Breast epithelium (tissue), 4 donors: Measurements from ENCODE around the gene TBX5. TPM values are rescaled to one million over a fixed set of nuclear protein-coding genes. Genes with fewer than 3 reads are reported as not detected.
"Not testable (repeated sequence)": the region's sequence is repeated elsewhere in the genome, so short reads cannot be mapped to it uniquely, and the experiment has no call there.

ENCODE experiments used
- DNase-seq, 2 donors: peaks; one replicate each; pipeline ENCODE4 v3.0.0-alpha.2; 2019; ENCODE audit warnings: low spot score in 2 of 2
- H3K27ac ChIP-seq, 2 donors: fragments of 200-600 bp; sonication (generic) in 1 of 2; one replicate each; pipeline ENCODE4 v1.5.1; 2016 to 2019; ENCODE audit warnings: mild to moderate bottlenecking in 1 of 2
- H3K27me3 ChIP-seq, 2 donors: fragments of 200-600 bp; sonication (generic) in 1 of 2; one replicate each; pipeline versions ENCODE4 v1.5.1 to v1.6.0; 2017 to 2019; ENCODE audit warnings: control low read depth in 1 of 2, mild to moderate bottlenecking in 1 of 2
- H3K36me3 ChIP-seq: fragments of 200-600 bp; one replicate; pipeline ENCODE4 v1.5.1; 2019
- H3K4me1 ChIP-seq, 2 donors: fragments of 200-600 bp; sonication (generic); one replicate each; pipeline ENCODE4 v1.5.1; 2016 to 2019; ENCODE audit warnings: control low read depth in 1 of 2
- H3K4me3 ChIP-seq, 3 donors: fragments of 200-600 bp; sonication (generic); 1 replicate in 2 of 3; 2 replicates in 1 of 3; pipeline ENCODE4 v1.5.1; 2016 to 2019; ENCODE audit warnings: mild to moderate bottlenecking in 3 of 3, moderate library complexity in 2 of 3
- H3K9me3 ChIP-seq, 2 donors: fragments of 200-600 bp; sonication (generic) in 1 of 2; one replicate each; pipeline ENCODE4 v1.5.1; 2016 to 2019; ENCODE audit warnings: control low read depth in 1 of 2
- POLR2A ChIP-seq: fragments of 450-650 bp; IDR thresholded peaks from one replicate; pipeline ENCODE4 v1.6.1; 2016; ENCODE audit warnings: antibody characterized with exemption, mild to moderate bottlenecking, moderate library complexity
- POLR2AphosphoS5 ChIP-seq, 3 donors: sonication (generic); formaldehyde crosslinking; IDR thresholded peaks; one replicate each; pipeline ENCODE4 v1.6.1; 2017; ENCODE audit warnings: antibody characterized with exemption in 3 of 3
- intact Hi-C: fragments of 100-400 bp; cut with DNase I; formaldehyde crosslinking; loops from one replicate; pipeline ENCODE4 v1.15.1; 2023; ENCODE audit warnings: low total_unique reads
- total RNA-seq, 3 donors: library from RNA; depleted of rRNA; stranded (reverse); fragments of >200 nt; gene quantifications; one replicate each; pipeline ENCODE4 v1.1.0, GENCODE V29; 2016
- TF ChIP-seq, protein P1 (sequence below), 3 donors: fragments of 450-650 bp; IDR thresholded peaks; one replicate each; pipeline ENCODE4 v1.5.1; 2016 to 2017; ENCODE audit warnings: antibody characterized with exemption in 3 of 3, mild to moderate bottlenecking in 3 of 3, moderate library complexity in 3 of 3

TBX5 gene
- total RNA-seq, 3 donors from 2014 or later: 2.2 to 10.2 (median 6.2) TPM

DNA sequence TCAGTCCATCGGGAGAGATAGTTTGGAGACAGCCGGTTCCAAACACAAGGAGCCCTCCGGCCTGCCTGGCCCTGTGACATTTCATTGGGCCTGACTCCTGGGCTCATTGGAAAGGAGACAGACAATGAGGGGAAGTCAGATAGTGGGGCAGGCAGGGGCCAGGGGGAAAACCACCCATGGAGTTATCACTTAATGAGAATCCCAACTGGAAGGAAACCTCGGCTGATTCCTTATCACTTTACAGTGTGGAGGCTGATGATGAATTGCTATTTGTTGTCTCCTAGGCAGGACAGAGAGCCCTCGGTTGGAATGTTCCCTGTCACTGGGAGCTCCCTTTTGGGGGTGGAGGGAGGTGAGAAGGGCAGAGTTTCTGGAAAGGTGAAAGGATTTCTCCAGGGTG is 44.4 kb downstream of the TBX5 start:
- H3K9me3 ChIP-seq: peaks cover 4 to 7% of the 10 kb centered on the region in 2 donors
- no peak overlapping the region for H3K27ac ChIP-seq
- intact Hi-C loops: no loop called here
- no peaks in the 10 kb centered on the region for H3K36me3 ChIP-seq
- H3K27me3 ChIP-seq: no peaks in the 10 kb centered on the region
- no peaks in the 10 kb centered on the region for H3K4me1 ChIP-seq
- no peak for DNase-seq
- TF ChIP-seq, protein P1, sequence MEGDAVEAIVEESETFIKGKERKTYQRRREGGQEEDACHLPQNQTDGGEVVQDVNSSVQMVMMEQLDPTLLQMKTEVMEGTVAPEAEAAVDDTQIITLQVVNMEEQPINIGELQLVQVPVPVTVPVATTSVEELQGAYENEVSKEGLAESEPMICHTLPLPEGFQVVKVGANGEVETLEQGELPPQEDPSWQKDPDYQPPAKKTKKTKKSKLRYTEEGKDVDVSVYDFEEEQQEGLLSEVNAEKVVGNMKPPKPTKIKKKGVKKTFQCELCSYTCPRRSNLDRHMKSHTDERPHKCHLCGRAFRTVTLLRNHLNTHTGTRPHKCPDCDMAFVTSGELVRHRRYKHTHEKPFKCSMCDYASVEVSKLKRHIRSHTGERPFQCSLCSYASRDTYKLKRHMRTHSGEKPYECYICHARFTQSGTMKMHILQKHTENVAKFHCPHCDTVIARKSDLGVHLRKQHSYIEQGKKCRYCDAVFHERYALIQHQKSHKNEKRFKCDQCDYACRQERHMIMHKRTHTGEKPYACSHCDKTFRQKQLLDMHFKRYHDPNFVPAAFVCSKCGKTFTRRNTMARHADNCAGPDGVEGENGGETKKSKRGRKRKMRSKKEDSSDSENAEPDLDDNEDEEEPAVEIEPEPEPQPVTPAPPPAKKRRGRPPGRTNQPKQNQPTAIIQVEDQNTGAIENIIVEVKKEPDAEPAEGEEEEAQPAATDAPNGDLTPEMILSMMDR (IDR thresholded peaks at IDR 0.05): no peak
- TF ChIP-seq POLR2AphosphoS5 (IDR thresholded peaks at IDR 0.05): no peak
- no peak for TF ChIP-seq POLR2A
- no peak overlapping the region for H3K4me3 ChIP-seq

DNA sequence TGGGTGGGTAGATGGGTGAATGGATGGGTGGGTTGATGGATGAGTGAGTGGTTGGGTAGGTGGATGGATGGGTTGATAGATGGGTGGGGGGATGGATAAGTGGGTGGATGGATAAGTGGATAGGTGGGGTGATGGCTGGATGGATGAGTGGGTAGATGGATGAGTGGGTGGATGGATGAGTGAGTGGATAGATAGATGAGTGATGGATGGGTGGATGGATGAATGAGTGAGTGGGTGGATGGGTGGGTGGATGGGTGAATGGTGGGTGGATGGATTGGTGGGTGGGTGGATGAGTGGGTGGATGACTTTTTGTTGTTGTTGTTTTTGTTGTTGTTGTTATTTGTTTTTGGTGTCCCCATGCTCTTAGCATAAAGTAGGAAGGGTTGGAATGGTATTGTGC is 45.5 kb downstream of the TBX5 start:
- no peak for DNase-seq
- intact Hi-C loops: no loop called here
- no peaks in the 10 kb centered on the region for H3K36me3 ChIP-seq
- H3K9me3 ChIP-seq: no peaks in the 10 kb centered on the region
- no peaks in the 10 kb centered on the region for H3K4me1 ChIP-seq
- no peak overlapping the region for H3K27ac ChIP-seq
- H3K4me3 ChIP-seq: no peak overlapping the region
- TF ChIP-seq POLR2A (no peak), POLR2AphosphoS5 (IDR thresholded peaks at IDR 0.05) (no peak)
- TF ChIP-seq, protein P1 (IDR thresholded peaks at IDR 0.05): no peak
- no peaks in the 10 kb centered on the region for H3K27me3 ChIP-seq

DNA sequence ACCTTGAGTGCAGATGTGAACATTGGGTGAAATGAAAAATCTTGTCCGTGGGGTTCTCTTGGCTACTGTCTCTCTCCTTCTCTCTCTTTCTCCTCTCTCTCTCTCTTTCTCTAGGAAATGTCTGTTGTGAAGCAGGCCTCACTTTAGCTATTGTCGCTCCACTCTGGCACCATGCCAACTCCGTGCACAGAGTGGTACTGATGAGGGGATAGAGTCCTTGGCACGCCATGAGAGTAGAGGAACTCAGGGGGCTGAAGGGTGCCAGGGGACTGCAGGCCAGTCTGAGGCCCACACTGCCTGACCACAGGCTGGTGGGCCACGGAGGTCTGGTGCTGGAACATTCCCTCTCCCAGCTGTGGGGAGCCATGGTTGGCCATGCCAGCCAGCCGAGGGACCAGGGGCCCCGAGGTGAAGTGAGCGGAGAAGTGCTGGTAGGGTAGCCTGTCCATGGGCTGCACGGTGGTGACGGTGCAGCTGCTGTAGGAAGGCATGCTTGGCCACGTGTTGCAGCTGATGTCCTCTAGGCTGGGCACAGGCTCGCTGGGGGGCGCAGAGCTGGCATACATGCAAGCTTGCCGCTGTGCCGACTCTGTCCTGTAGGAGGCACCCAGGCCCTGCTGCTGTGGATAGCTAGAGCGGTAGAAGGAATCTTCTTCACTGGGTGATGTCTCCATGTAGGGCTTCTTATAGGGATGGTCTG is 50.4 kb downstream of the TBX5 start:
- no peak for DNase-seq
- Histone ChIP-seq H3K4me1 (no peaks in the 10 kb centered on the region), H3K36me3 (no peaks in the 10 kb centered on the region), H3K4me3 (no peak overlapping the region), H3K27me3 (no peaks in the 10 kb centered on the region), H3K9me3 (no peaks in the 10 kb centered on the region), H3K27ac (no peak overlapping the region)
- TF ChIP-seq POLR2AphosphoS5 (IDR thresholded peaks at IDR 0.05) (no peak), POLR2A (no peak)
- intact Hi-C loops: no loop called here

DNA sequence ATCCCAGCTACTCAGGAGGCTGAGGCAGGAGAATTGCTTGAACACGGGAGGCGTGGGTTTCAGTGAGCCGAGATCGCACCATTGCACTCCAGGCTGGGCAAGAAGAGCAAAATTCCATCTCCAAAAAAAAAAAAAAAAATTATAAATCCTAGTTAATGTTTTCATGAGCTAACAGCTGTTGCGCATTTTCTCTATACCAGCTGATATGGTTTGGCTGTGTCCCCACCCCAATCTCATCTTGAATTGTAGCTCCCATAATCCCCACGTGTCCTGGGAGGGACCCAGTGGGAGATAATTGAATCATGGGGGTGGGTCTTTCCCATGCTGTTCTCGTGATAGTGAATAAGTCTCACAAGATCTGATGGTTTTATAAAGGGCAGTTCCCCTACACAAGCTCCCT is 56.7 kb downstream of the TBX5 start:
- intact Hi-C loops, H3K4me1 ChIP-seq: not testable (repeated sequence)

DNA sequence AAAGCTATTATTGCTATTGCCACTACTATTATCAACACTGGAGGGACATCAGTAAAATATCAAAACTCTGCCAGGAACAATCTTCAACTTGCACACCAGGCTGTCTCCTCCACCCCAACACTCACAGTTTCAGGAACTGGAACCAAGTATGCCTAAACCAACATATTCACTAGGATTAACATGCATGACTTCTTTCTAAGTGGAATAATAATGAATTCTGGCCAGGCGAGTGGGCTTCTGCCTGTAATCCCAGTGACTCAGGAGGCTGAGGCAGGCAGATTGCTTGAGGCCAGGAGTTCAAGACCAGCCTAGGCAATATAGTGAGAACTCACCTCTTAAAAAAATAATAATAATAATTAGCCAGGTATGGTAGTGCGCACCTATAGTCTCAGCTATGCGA is 58.1 kb downstream of the TBX5 start:
- DNase-seq: no peak
- intact Hi-C loops: no loop called here
- H3K4me1 ChIP-seq: no peaks in the 10 kb centered on the region
- no peak for TF ChIP-seq POLR2A
- no peak overlapping the region for H3K27ac ChIP-seq
- no peak overlapping the region for H3K4me3 ChIP-seq
- H3K9me3 ChIP-seq: no peaks in the 10 kb centered on the region
- no peaks in the 10 kb centered on the region for H3K27me3 ChIP-seq
- no peaks in the 10 kb centered on the region for H3K36me3 ChIP-seq

More for the DNA sequence above, 56.7 kb downstream of the TBX5 start:
- not testable (repeated sequence) for H3K27ac ChIP-seq, H3K9me3 ChIP-seq, H3K36me3 ChIP-seq, DNase-seq, H3K4me3 ChIP-seq, H3K27me3 ChIP-seq

DNA sequence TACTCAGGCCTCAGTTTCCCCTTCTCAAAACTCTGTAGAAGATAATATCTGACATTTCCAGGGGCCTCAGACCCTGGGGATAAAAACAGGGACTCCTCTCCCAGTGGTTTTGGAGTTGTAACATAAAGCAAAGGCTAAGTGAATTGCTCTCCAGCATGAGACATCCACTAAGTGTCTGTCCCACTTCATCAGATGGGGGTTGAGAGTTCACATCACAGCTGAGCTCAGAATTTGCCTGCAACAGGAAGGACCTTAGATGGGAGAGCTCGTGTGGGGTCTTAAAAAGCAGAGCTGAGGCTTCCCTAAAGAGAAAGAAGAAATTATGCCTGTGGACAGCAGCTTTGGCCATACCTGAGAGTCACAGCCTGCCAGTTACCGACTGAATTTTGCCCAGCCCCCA is 61.1 kb downstream of the TBX5 start:
- H3K4me3 ChIP-seq: no peak overlapping the region
- TF ChIP-seq, protein P1 (IDR thresholded peaks at IDR 0.05): no peak
- TF ChIP-seq POLR2A: no peak
- no peak for TF ChIP-seq POLR2AphosphoS5 (IDR thresholded peaks at IDR 0.05)
- no peak for DNase-seq
- intact Hi-C loops: no loop called here
- peaks cover 0 to 9% of the 10 kb centered on the region in 2 donors for H3K27me3 ChIP-seq
- no peaks in the 10 kb centered on the region for H3K9me3 ChIP-seq
- no peak overlapping the region for H3K27ac ChIP-seq
- no peaks in the 10 kb centered on the region for H3K4me1 ChIP-seq
- no peaks in the 10 kb centered on the region for H3K36me3 ChIP-seq

DNA sequence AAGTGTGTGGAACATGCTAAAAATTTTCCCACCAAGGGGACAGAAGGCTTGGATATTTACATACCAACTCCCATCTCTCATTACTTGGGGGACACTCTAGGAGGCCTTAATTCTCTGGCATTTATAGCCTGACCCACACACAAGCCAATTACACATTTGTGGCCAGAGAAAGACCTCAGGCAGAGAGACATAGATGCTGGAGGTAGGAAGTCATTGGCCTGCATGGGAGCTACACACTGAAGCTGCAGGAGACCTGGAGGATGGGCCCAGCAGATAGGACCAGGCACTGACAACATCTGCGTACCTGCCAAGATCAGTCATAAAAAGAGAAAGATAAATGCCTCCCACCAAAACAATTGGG is 61.7 kb downstream of the TBX5 start:
- H3K4me1 ChIP-seq: no peaks in the 10 kb centered on the region
- H3K9me3 ChIP-seq: no peaks in the 10 kb centered on the region
- DNase-seq: no peak
- intact Hi-C loops: no loop called here
- TF ChIP-seq, protein P1 (IDR thresholded peaks at IDR 0.05): no peak
- TF ChIP-seq POLR2AphosphoS5 (IDR thresholded peaks at IDR 0.05): no peak
- TF ChIP-seq POLR2A: no peak
- no peaks in the 10 kb centered on the region for H3K36me3 ChIP-seq
- H3K27ac ChIP-seq: no peak overlapping the region
- no peak overlapping the region for H3K4me3 ChIP-seq
- H3K27me3 ChIP-seq: peaks cover 0 to 9% of the 10 kb centered on the region in 2 donors
